Anterior cingulate cortex (tissue), 58 donors: ENCODE results near the gene SERPINE1.
A peak's percentile ranks its signal among the peaks of the same experiment; 100 is the strongest.
"Not testable (repeated sequence)": the region's sequence is repeated elsewhere in the genome, so short reads cannot be mapped to it uniquely, and the experiment has no call there.

ENCODE experiments used
- DNase-seq, 58 donors: peaks; one replicate each; lab custom pipeline; 2025; lab: John Stamatoyannopoulos, UW

The SERPINE1 gene

GRCh38 chr7:101121991-101122932 lies 4.6 kb upstream of the SERPINE1 start:
- peak in 7 of 58 donors; percentile 2 to 43 (median 12) for DNase-seq

- DNase-seq, result no peak
Measured at GRCh38 chr7:101122933-101123702, 3.8 kb upstream of the SERPINE1 start.

GRCh38 chr7:101123703-101124068 lies 3.2 kb upstream of the SERPINE1 start:
- no peak for DNase-seq

GRCh38 chr7:101124376-101125056 lies 2.4 kb upstream of the SERPINE1 start:
- DNase-seq, result no peak

GRCh38 chr7:101125989-101126650 lies 784 bp upstream of the SERPINE1 start:
- DNase-seq, result peak in 15 of 58 donors; percentile 7 to 51 (median 18)

GRCh38 chr7:101127460-101128039 lies 646 bp downstream of the SERPINE1 start:
- no peak for DNase-seq

- DNase-seq, result no peak
Measured at GRCh38 chr7:101128040-101128834, 1.3 kb downstream of the SERPINE1 start.

- no peak for DNase-seq
Measured at GRCh38 chr7:101129603-101130117, 2.8 kb downstream of the SERPINE1 start.

GRCh38 chr7:101132626-101133600 lies 6.0 kb downstream of the SERPINE1 start:
- not testable (repeated sequence) for DNase-seq

GRCh38 chr7:101133621-101134398 lies 6.9 kb downstream of the SERPINE1 start:
- DNase-seq, result no peak

GRCh38 chr7:101134399-101134980 lies 7.6 kb downstream of the SERPINE1 start:
- DNase-seq, result no peak

GRCh38 chr7:101137651-101138212 lies 10.8 kb downstream of the SERPINE1 start:
- no peak for DNase-seq

- peak in 30 of 58 donors; percentile 9 to 68 (median 38) for DNase-seq
Measured at GRCh38 chr7:101138213-101138870, 11.4 kb downstream of the SERPINE1 start.

- DNase-seq, result no peak
Measured at GRCh38 chr7:101140339-101140699, 13.4 kb downstream of the SERPINE1 start.

GRCh38 chr7:101140746-101141382 lies 14.0 kb downstream of the SERPINE1 start:
- DNase-seq, result no peak
